ENCODE measurements around the gene SETX.

DNA sequence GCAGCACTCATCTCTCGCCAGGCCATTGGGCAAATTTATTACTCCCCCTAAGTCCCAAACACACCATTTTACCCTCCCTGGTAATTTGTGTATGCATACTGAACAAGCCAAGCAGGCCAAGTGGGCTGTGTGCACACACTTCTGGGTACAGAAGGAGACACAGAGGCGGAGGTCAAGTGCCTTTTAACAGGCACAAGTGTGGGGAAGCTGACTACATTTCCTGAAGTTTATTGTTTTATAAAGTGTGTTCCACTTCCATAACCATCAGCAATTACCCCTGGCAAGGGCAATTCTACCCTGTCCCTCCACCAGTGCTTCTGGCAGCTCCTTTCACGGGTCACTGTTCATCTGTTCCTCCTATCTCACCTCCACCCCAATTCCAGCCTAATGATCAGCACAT, 93.9 kb downstream of the SETX start:
- TF ChIP-seq TAF1 (IDR thresholded peaks at IDR 0.05; ENCODE audit: low read depth, low read length), result no peak
- TF ChIP-seq POLR2A (IDR thresholded peaks at IDR 0.05; ENCODE audit: low read depth, low read length), result no peak
- no peak for TF ChIP-seq POLR2AphosphoS5 (IDR thresholded peaks at IDR 0.05; ENCODE audit: low read depth, low read length)

Data from GM12891 (cell line).